Cardiac muscle cell (in vitro differentiated cells and primary cell): ENCODE data around the gene GNAT3. TPM values are rescaled to one million over a fixed set of nuclear protein-coding genes. Genes with fewer than 3 reads are reported as not detected.

Source experiments
- DNase-seq, 2 donors: peaks; one replicate each; pipeline versions ENCODE4 v3.0.0 to v3.0.0-alpha.2; 2010 to 2017; ENCODE audit warnings: low read depth in 1 of 2, low spot score in 1 of 2
- H3K27ac ChIP-seq: fragments of 200-600 bp; sonication (generic); 2 replicates; pipeline ENCODE4 v1.5.1; 2016
- H3K27me3 ChIP-seq: fragments of 200-600 bp; sonication (generic); 2 replicates; pipeline ENCODE4 v1.6.0; 2016; ENCODE audit warnings: control low read depth
- H3K36me3 ChIP-seq: fragments of 200-600 bp; sonication (generic); 2 replicates; pipeline ENCODE4 v1.5.1; 2016; ENCODE audit warnings: control low read depth
- H3K4me1 ChIP-seq: fragments of 200-600 bp; sonication (generic); 2 replicates; pipeline ENCODE4 v1.8.1; 2017; ENCODE audit warnings: low read depth, mild to moderate bottlenecking, mixed run types
- H3K4me3 ChIP-seq: fragments of 200-600 bp; sonication (generic); 2 replicates; pipeline ENCODE4 v1.5.1; 2016; ENCODE audit warnings: mild to moderate bottlenecking
- H3K9me3 ChIP-seq: fragments of 200-600 bp; sonication (generic); 2 replicates; pipeline ENCODE4 v1.5.1; 2017; ENCODE audit warnings: low read depth, mild to moderate bottlenecking, control low read depth
- CTCF ChIP-seq: IDR thresholded peaks from 2 replicates; pipeline ENCODE4 v1.5.1; 2012; ENCODE audit warnings: low read depth, mild to moderate bottlenecking, low read length
- polyA plus RNA-seq: library from polyadenylated mRNA; unstranded; fragments of >200 nt; fragmentation: Nextera tagmentation; extraction: Ambion mirVana; gene quantifications from 2 replicates; pipeline ENCODE4 v1.2.1, GENCODE V29; 2016
- total RNA-seq: library from RNA; depleted of rRNA; stranded (reverse); fragments of >200 nt; gene quantifications from 2 replicates; pipeline ENCODE4 v1.2.3, GENCODE V29; 2016

Gene GNAT3
- total and polyA plus RNA-seq, 2 experiments from 2014 or later: not detected

GRCh38 chr7:80466636-80467035 is 45.2 kb downstream of the GNAT3 start:
- peaks cover 11% of the 10 kb centered on the region for H3K4me1 ChIP-seq
- no peak for TF ChIP-seq CTCF
- peak in 1 of 2 donors; percentile 8 for DNase-seq
- no peak overlapping the region for H3K27ac ChIP-seq
- H3K27me3 ChIP-seq: peaks cover 9% of the 10 kb centered on the region
- H3K4me3 ChIP-seq: no peak overlapping the region
- no peaks in the 10 kb centered on the region for H3K9me3 ChIP-seq
- no peaks in the 10 kb centered on the region for H3K36me3 ChIP-seq

GRCh38 chr7:80464211-80464610 is 47.7 kb downstream of the GNAT3 start:
- Histone ChIP-seq H3K27ac (no peak overlapping the region), H3K9me3 (no peaks in the 10 kb centered on the region), H3K36me3 (no peaks in the 10 kb centered on the region), H3K4me3 (no peak overlapping the region), H3K27me3 (peaks cover 9% of the 10 kb centered on the region), H3K4me1 (peaks cover 8% of the 10 kb centered on the region)
- no peak for TF ChIP-seq CTCF
- DNase-seq: no peak

GRCh38 chr7:80463272-80463920 is 48.5 kb downstream of the GNAT3 start:
- Histone ChIP-seq H3K27ac (no peak overlapping the region), H3K4me1 (peaks cover 8% of the 10 kb centered on the region), H3K27me3 (peaks cover 9% of the 10 kb centered on the region), H3K4me3 (no peak overlapping the region), H3K9me3 (no peaks in the 10 kb centered on the region), H3K36me3 (no peaks in the 10 kb centered on the region)
- DNase-seq: peak in 1 of 2 donors; percentile 26
- TF ChIP-seq CTCF: no peak

- no peak for DNase-seq
- H3K27me3 ChIP-seq: peaks cover 9% of the 10 kb centered on the region
- H3K4me3 ChIP-seq: no peak overlapping the region
- no peaks in the 10 kb centered on the region for H3K4me1 ChIP-seq
- H3K36me3 ChIP-seq: no peaks in the 10 kb centered on the region
- TF ChIP-seq CTCF: no peak
- H3K27ac ChIP-seq: no peak overlapping the region
- no peaks in the 10 kb centered on the region for H3K9me3 ChIP-seq
These were observed 51.0 kb downstream of the GNAT3 start for GRCh38 chr7:80460857-80461256.

- no peak overlapping the region for H3K4me3 ChIP-seq
- H3K27me3 ChIP-seq: peaks cover 9% of the 10 kb centered on the region
- no peak for DNase-seq
- H3K9me3 ChIP-seq: no peaks in the 10 kb centered on the region
- no peaks in the 10 kb centered on the region for H3K4me1 ChIP-seq
- H3K27ac ChIP-seq: no peak overlapping the region
- H3K36me3 ChIP-seq: no peaks in the 10 kb centered on the region
- TF ChIP-seq CTCF: no peak
These were observed 51.9 kb downstream of the GNAT3 start for GRCh38 chr7:80459776-80460510.
